DND-41 (cell line): ENCODE results near the gene TMCO1.

Experiments
- EZH2 ChIP-seq: IDR thresholded peaks from 3 replicates; pipeline ENCODE4 v1.6.1; 2012; ENCODE audit warnings: borderline replicate concordance, low read depth, mild to moderate bottlenecking, moderate library complexity, low read length, inconsistent platforms; ENCODE audit not compliant: severe bottlenecking
- TF ChIP-seq, protein P1 (sequence below): IDR thresholded peaks from 2 replicates; pipeline ENCODE4 v1.5.1; 2012; ENCODE audit warnings: borderline replicate concordance, low read length, moderate library complexity, mild to moderate bottlenecking; ENCODE audit not compliant: poor library complexity, severe bottlenecking; ENCODE audit errors: extremely low read depth

DNA sequence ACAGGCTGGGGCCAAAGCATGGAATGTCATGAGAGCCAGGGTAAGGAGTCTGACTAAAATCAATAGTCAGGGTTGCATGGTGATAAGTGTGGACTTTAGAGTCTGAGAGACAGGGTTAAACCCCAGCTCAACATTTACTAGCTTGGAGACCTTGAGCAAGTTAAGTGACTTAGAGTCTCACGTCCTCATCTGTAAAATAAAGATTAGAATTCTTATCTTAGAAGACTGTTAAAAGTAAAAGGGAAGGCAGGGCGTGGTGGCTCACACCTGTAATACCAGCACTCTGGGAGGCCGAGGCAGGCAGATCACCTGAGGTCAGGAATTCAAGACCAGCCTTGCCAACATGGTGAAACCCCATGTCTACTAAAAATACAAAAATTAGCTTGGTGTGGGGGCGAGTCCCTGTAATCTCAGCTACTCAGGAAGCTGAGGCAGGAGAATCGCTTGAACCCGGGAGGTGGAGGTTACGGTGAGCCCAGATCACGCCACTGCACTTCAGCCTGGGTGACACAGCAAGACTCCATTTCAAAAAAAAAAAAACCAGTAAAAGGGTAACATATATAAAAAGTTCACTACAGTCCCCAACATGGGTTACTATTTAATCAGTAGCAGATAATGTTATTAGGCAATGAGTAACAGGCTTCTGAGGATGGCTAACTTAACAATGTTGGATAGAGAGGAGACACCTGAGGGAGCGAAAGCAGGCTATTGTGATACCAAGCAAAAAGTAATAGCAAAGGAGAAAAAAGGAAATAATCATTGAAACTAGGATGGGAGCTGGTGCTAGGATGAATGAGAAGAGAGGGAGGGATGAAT, 20.8 kb downstream of the TMCO1 start:
- TF ChIP-seq, protein P1, sequence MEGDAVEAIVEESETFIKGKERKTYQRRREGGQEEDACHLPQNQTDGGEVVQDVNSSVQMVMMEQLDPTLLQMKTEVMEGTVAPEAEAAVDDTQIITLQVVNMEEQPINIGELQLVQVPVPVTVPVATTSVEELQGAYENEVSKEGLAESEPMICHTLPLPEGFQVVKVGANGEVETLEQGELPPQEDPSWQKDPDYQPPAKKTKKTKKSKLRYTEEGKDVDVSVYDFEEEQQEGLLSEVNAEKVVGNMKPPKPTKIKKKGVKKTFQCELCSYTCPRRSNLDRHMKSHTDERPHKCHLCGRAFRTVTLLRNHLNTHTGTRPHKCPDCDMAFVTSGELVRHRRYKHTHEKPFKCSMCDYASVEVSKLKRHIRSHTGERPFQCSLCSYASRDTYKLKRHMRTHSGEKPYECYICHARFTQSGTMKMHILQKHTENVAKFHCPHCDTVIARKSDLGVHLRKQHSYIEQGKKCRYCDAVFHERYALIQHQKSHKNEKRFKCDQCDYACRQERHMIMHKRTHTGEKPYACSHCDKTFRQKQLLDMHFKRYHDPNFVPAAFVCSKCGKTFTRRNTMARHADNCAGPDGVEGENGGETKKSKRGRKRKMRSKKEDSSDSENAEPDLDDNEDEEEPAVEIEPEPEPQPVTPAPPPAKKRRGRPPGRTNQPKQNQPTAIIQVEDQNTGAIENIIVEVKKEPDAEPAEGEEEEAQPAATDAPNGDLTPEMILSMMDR, result no peak
- TF ChIP-seq EZH2, result no peak
